Suprapubic skin (tissue), 4 donors: Measurements from ENCODE around the gene TTC24. TPM values are rescaled to one million over a fixed set of nuclear protein-coding genes. Genes with fewer than 3 reads are reported as not detected.
"Not testable (repeated sequence)": the region's sequence is repeated elsewhere in the genome, so short reads cannot be mapped to it uniquely, and the experiment has no call there.

Experiments used
- DNase-seq, 2 donors: peaks; one replicate each; pipeline ENCODE4 v3.0.0-alpha.2; 2019; ENCODE audit warnings: low spot score in 2 of 2
- H3K27ac ChIP-seq: fragments of 200-600 bp; sonication (generic); one replicate; pipeline ENCODE4 v1.5.1; 2019
- H3K27me3 ChIP-seq: fragments of 200-600 bp; sonication (generic); one replicate; pipeline ENCODE4 v1.5.1; 2019
- H3K36me3 ChIP-seq: fragments of 200-600 bp; sonication (generic); one replicate; pipeline ENCODE4 v1.5.1; 2019
- H3K4me1 ChIP-seq: fragments of 200-600 bp; sonication (generic); one replicate; pipeline ENCODE4 v1.5.1; 2019
- H3K4me3 ChIP-seq: fragments of 200-600 bp; sonication (generic); one replicate; pipeline ENCODE4 v1.5.1; 2019; ENCODE audit warnings: mild to moderate bottlenecking
- H3K9me3 ChIP-seq: fragments of 200-600 bp; sonication (generic); one replicate; pipeline ENCODE4 v1.5.1; 2019
- CTCF ChIP-seq, 2 donors: fragments of 200-600 bp in 1 of 2; fragments of 450-650 bp in 1 of 2; sonication (generic) in 1 of 2; IDR thresholded peaks; one replicate each; pipeline ENCODE4 v1.5.1; 2016 to 2019; ENCODE audit warnings: antibody characterized with exemption in 2 of 2, mild to moderate bottlenecking in 1 of 2, moderate library complexity in 1 of 2
- EP300 ChIP-seq: sonication (generic); formaldehyde crosslinking; IDR thresholded peaks from one replicate; pipeline ENCODE4 v1.6.1; 2017; ENCODE audit warnings: antibody characterized with exemption
- POLR2A ChIP-seq, 2 donors: fragments of 450-650 bp; IDR thresholded peaks; one replicate each; pipeline ENCODE4 v1.6.1; 2017; ENCODE audit warnings: antibody characterized with exemption in 2 of 2, mild to moderate bottlenecking in 2 of 2, moderate library complexity in 2 of 2
- POLR2AphosphoS5 ChIP-seq, 3 donors: sonication (generic); formaldehyde crosslinking; IDR thresholded peaks; one replicate each; pipeline ENCODE4 v1.6.1; 2017; ENCODE audit warnings: antibody characterized with exemption in 3 of 3
- WGBS: methylation state at CpG from one replicate; pipeline ENCODE4 v1.1.5; 2018; 5-methylcytosine and 5-hydroxymethylcytosine counted together
- total RNA-seq, 4 donors: library from RNA; depleted of rRNA; stranded (reverse); fragments of >200 nt; gene quantifications; one replicate each; pipeline ENCODE4 v1.1.0, GENCODE V29; 2016

Gene TTC24
- total RNA-seq, 4 donors from 2014 or later, result not detected

GRCh38 chr1:156550346-156550745 lies 29.2 kb upstream of the TTC24 start:
- DNase-seq, result no peak
- Histone ChIP-seq H3K36me3 (no peaks in the 10 kb centered on the region), H3K9me3 (no peaks in the 10 kb centered on the region), H3K27ac (no peak overlapping the region), H3K4me3 (no peak overlapping the region), H3K27me3 (no peaks in the 10 kb centered on the region), H3K4me1 (no peaks in the 10 kb centered on the region)
- WGBS, result 97% methylated on average over 2 of the region's 5 CpGs
- TF ChIP-seq POLR2A (IDR thresholded peaks at IDR 0.05) (no peak), EP300 (no peak), CTCF (IDR thresholded peaks at IDR 0.05) (no peak), POLR2AphosphoS5 (IDR thresholded peaks at IDR 0.05) (no peak)

GRCh38 chr1:156551066-156551643 lies 28.4 kb upstream of the TTC24 start:
- no peaks in the 10 kb centered on the region for H3K27me3 ChIP-seq
- DNase-seq, result no peak
- H3K9me3 ChIP-seq, result no peaks in the 10 kb centered on the region
- no peaks in the 10 kb centered on the region for H3K4me1 ChIP-seq
- TF ChIP-seq POLR2AphosphoS5 (IDR thresholded peaks at IDR 0.05) (no peak), POLR2A (IDR thresholded peaks at IDR 0.05) (no peak)
- no peak overlapping the region for H3K4me3 ChIP-seq
- H3K27ac ChIP-seq, result no peak overlapping the region
- WGBS, result 90% methylated on average over 3 of the region's 3 CpGs
- H3K36me3 ChIP-seq, result no peaks in the 10 kb centered on the region

- no peak for DNase-seq
- Histone ChIP-seq H3K27me3 (no peaks in the 10 kb centered on the region), H3K9me3 (no peaks in the 10 kb centered on the region), H3K27ac (no peak overlapping the region), H3K4me3 (no peak overlapping the region), H3K36me3 (no peaks in the 10 kb centered on the region), H3K4me1 (no peaks in the 10 kb centered on the region)
- WGBS, result 79% methylated on average over 6 of the region's 6 CpGs
- no peak for TF ChIP-seq EP300
- no peak for TF ChIP-seq POLR2A (IDR thresholded peaks at IDR 0.05)
These were observed 27.7 kb upstream of the TTC24 start for GRCh38 chr1:156551869-156552268.

GRCh38 chr1:156552518-156552917 lies 27.0 kb upstream of the TTC24 start:
- H3K4me1 ChIP-seq, result no peaks in the 10 kb centered on the region
- H3K9me3 ChIP-seq, result no peaks in the 10 kb centered on the region
- TF ChIP-seq EP300, result no peak
- TF ChIP-seq POLR2A (IDR thresholded peaks at IDR 0.05), result no peak
- no peak for TF ChIP-seq CTCF (IDR thresholded peaks at IDR 0.05)
- TF ChIP-seq POLR2AphosphoS5 (IDR thresholded peaks at IDR 0.05), result no peak
- H3K27me3 ChIP-seq, result no peaks in the 10 kb centered on the region
- no peak overlapping the region for H3K4me3 ChIP-seq
- no peaks in the 10 kb centered on the region for H3K36me3 ChIP-seq
- no peak overlapping the region for H3K27ac ChIP-seq
- WGBS, result 73% methylated on average over 5 of the region's 5 CpGs
- DNase-seq, result no peak

GRCh38 chr1:156552937-156553336 lies 26.6 kb upstream of the TTC24 start:
- WGBS, result 83% methylated on average over 4 of the region's 4 CpGs
- H3K4me1 ChIP-seq, H3K36me3 ChIP-seq, DNase-seq, H3K4me3 ChIP-seq, H3K27me3 ChIP-seq, H3K9me3 ChIP-seq, H3K27ac ChIP-seq: not testable (repeated sequence)

GRCh38 chr1:156553860-156554485 lies 25.6 kb upstream of the TTC24 start:
- DNase-seq, result no peak
- WGBS, result 91% methylated on average over 5 of the region's 6 CpGs
- no peaks in the 10 kb centered on the region for H3K36me3 ChIP-seq
- no peaks in the 10 kb centered on the region for H3K4me1 ChIP-seq
- H3K27ac ChIP-seq, result no peak overlapping the region
- no peaks in the 10 kb centered on the region for H3K27me3 ChIP-seq
- H3K9me3 ChIP-seq, result no peaks in the 10 kb centered on the region
- no peak overlapping the region for H3K4me3 ChIP-seq
- TF ChIP-seq POLR2A (IDR thresholded peaks at IDR 0.05) (no peak), EP300 (no peak), POLR2AphosphoS5 (IDR thresholded peaks at IDR 0.05) (no peak), CTCF (IDR thresholded peaks at IDR 0.05) (no peak)

GRCh38 chr1:156554971-156555370 lies 24.6 kb upstream of the TTC24 start:
- WGBS, result 81% methylated on average over 8 of the region's 8 CpGs
- Histone ChIP-seq H3K27ac (no peak overlapping the region), H3K36me3 (no peaks in the 10 kb centered on the region), H3K4me1 (peaks cover 3% of the 10 kb centered on the region), H3K4me3 (no peak overlapping the region), H3K9me3 (no peaks in the 10 kb centered on the region), H3K27me3 (no peaks in the 10 kb centered on the region)
- TF ChIP-seq POLR2A (IDR thresholded peaks at IDR 0.05), result no peak
- TF ChIP-seq CTCF (IDR thresholded peaks at IDR 0.05), result no peak
- TF ChIP-seq EP300, result no peak
- no peak for TF ChIP-seq POLR2AphosphoS5 (IDR thresholded peaks at IDR 0.05)
- no peak for DNase-seq
